K562 (cell line): ENCODE measurements around the gene PPP1R14C. TPM values are rescaled to one million over a fixed set of nuclear protein-coding genes. Genes with fewer than 3 reads are reported as not detected.
A peak's percentile ranks its signal among the peaks of the same experiment; 100 is the strongest.

ENCODE experiments used
- CC2D1A ChIP-seq: fragments of 450-650 bp; IDR thresholded peaks from 2 replicates; pipeline ENCODE4 v1.6.1; 2017; ENCODE audit warnings: mild to moderate bottlenecking
- CREB1 ChIP-seq, 2 experiments: sonication (generic) in 1 of 2; formaldehyde crosslinking in 1 of 2; IDR thresholded peaks; 2 replicates each; pipeline versions ENCODE4 v1.6.1 to v1.8.0; 2012 to 2022; ENCODE audit warnings: inconsistent platforms in 1 of 2, mild to moderate bottlenecking in 1 of 2, missing genetic modification reagents in 1 of 2, moderate library complexity in 1 of 2
- CREB3L1 ChIP-seq: fragments of 450-650 bp; IDR thresholded peaks from 2 replicates; pipeline ENCODE4 v1.6.1; 2014; ENCODE audit warnings: low read depth, mild to moderate bottlenecking, moderate library complexity, borderline replicate concordance
- ELK3 ChIP-seq: fragments of 450-650 bp; formaldehyde crosslinking; IDR thresholded peaks from 2 replicates; pipeline ENCODE4 v1.4.0; 2020; ENCODE audit warnings: mild to moderate bottlenecking
- FIP1L1 ChIP-seq: fragments of 200-400 bp; formaldehyde crosslinking; IDR thresholded peaks from 2 replicates; pipeline ENCODE4 v1.6.1; 2018; ENCODE audit warnings: mild to moderate bottlenecking, low read depth, low read length; ENCODE audit not compliant: poor library complexity, severe bottlenecking
- IRF1 ChIP-seq: sonication (generic); formaldehyde crosslinking; IDR thresholded peaks from 2 replicates; pipeline ENCODE4 v1.8.0; 2022; ENCODE audit warnings: missing genetic modification reagents, mild to moderate bottlenecking, borderline replicate concordance
- NEUROD1 ChIP-seq: fragments of 150-350 bp; IDR thresholded peaks from 2 replicates; pipeline ENCODE4 v1.6.1; 2014; ENCODE audit warnings: borderline replicate concordance, low read length, low read depth; ENCODE audit not compliant: partially characterized antibody
- NFYB ChIP-seq: IDR thresholded peaks from 2 replicates; pipeline ENCODE4 v1.6.1; 2011; ENCODE audit warnings: mild to moderate bottlenecking, moderate library complexity; ENCODE audit not compliant: insufficient read length; ENCODE audit errors: extremely low read depth
- PHB ChIP-seq: fragments of 250-450 bp; sonication (Bioruptor Pico); IDR thresholded peaks from 2 replicates; pipeline ENCODE4 v1.5.0; 2021
- PHF8 ChIP-seq: fragments of 200-600 bp; sonication (generic); IDR thresholded peaks from 2 replicates; pipeline ENCODE4 v1.6.1; 2012; ENCODE audit warnings: mixed run types, mild to moderate bottlenecking, inconsistent platforms, low read length, moderate library complexity, borderline replicate concordance
- TCF7L2 ChIP-seq: fragments of 150-350 bp; IDR thresholded peaks from 2 replicates; pipeline ENCODE4 v1.6.1; 2016; ENCODE audit warnings: low read depth, mild to moderate bottlenecking, low read length, moderate library complexity
- U2AF1 ChIP-seq: fragments of 200-400 bp; formaldehyde crosslinking; optimal IDR thresholded peaks from 2 replicates; pipeline ENCODE3; 2017; ENCODE audit warnings: mild to moderate bottlenecking, low read depth, low read length, moderate library complexity
- ZBTB17 ChIP-seq: fragments of 450-650 bp; formaldehyde crosslinking; IDR thresholded peaks from 2 replicates; pipeline ENCODE4 v1.4.0; 2020; ENCODE audit warnings: mild to moderate bottlenecking
- ZNF224 ChIP-seq: sonication (generic); formaldehyde crosslinking; IDR thresholded peaks from 2 replicates; pipeline ENCODE4 v1.8.0; 2022; ENCODE audit warnings: mild to moderate bottlenecking, missing genetic modification reagents
- ZNF263 ChIP-seq: sonication (generic); formaldehyde crosslinking; IDR thresholded peaks from 2 replicates; pipeline ENCODE4 v1.8.0; 2022; ENCODE audit warnings: mild to moderate bottlenecking, missing genetic modification reagents, borderline replicate concordance
- polyA plus RNA-seq, 8 experiments: library from polyadenylated mRNA; depleted of rRNA in 4 of 8; stranded (reverse) in 5 of 8; unstranded in 3 of 8; fragments of >200 nt; fragmentation: Nextera tagmentation in 2 of 8; fragmentation: Illumina TruSeq in 1 of 8; extraction: Ambion mirVana in 2 of 8; extraction: Trizol in 1 of 8; gene quantifications; 2 replicates each; pipeline versions ENCODE4 v1.2.1 to v1.2.3, GENCODE V29; 2011 to 2014; ENCODE audit warnings: inconsistent platforms in 1 of 8, missing spikeins in 1 of 8
- total RNA-seq, 7 experiments: library from RNA; depleted of rRNA in 6 of 7; stranded (reverse); fragments of >200 nt in 6 of 7; fragmentation: Illumina TruSeq in 2 of 7; extraction: Trizol in 2 of 7; gene quantifications; 2 replicates each; pipeline versions ENCODE4 v1.2.1 to v1.2.3, GENCODE V29; 2011 to 2021; ENCODE audit warnings: low replicate concordance in 1 of 7
- TF ChIP-seq, protein P1 (sequence below): sonication (generic); formaldehyde crosslinking; IDR thresholded peaks from 2 replicates; pipeline ENCODE4 v1.8.1; 2023; ENCODE audit warnings: mild to moderate bottlenecking, missing genetic modification reagents
- TF ChIP-seq, protein P2 (sequence below): sonication (generic); formaldehyde crosslinking; IDR thresholded peaks from 2 replicates; pipeline ENCODE4 v1.8.0; 2022; ENCODE audit warnings: missing genetic modification reagents, mild to moderate bottlenecking, moderate library complexity, borderline replicate concordance
- TF ChIP-seq, protein P3 (sequence below): fragments of 200-800 bp; sonication (Bioruptor generic); IDR thresholded peaks from 2 replicates; pipeline ENCODE4 v1.6.1; 2017; ENCODE audit warnings: missing genetic modification characterization, missing compliant biosample characterization

PPP1R14C gene
- total and polyA plus RNA-seq, 9 of the 15 experiments (the other 6 are each of a cell fraction or from before 2014, with no cell fraction given), result 4.5 to 16.6 (median 11.9) TPM

- TF ChIP-seq CREB3L1, result peak; percentile 99
- TF ChIP-seq ZNF224 (CRISPR knock-in tag), result no peak
- TF ChIP-seq, protein P1, sequence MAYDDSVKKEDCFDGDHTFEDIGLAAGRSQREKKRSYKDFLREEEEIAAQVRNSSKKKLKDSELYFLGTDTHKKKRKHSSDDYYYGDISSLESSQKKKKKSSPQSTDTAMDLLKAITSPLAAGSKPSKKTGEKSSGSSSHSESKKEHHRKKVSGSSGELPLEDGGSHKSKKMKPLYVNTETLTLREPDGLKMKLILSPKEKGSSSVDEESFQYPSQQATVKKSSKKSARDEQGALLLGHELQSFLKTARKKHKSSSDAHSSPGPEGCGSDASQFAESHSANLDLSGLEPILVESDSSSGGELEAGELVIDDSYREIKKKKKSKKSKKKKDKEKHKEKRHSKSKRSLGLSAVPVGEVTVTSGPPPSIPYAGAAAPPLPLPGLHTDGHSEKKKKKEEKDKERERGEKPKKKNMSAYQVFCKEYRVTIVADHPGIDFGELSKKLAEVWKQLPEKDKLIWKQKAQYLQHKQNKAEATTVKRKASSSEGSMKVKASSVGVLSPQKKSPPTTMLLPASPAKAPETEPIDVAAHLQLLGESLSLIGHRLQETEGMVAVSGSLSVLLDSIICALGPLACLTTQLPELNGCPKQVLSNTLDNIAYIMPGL (CRISPR knock-in tag), result no peak
- TF ChIP-seq IRF1 (CRISPR knock-in tag), result no peak
- TF ChIP-seq CREB1 (IDR thresholded peaks at IDR 0.05), result peak; percentile 82
- peak; percentile 77; the same call in 1 of the 2 replicates for TF ChIP-seq CREB1 (CRISPR knock-in tag; IDR thresholded peaks at IDR 0.05)
- TF ChIP-seq NEUROD1, result peak; percentile 65
- no peak for TF ChIP-seq U2AF1
- no peak for TF ChIP-seq FIP1L1
- no peak for TF ChIP-seq PHB
- no peak for TF ChIP-seq NFYB
- TF ChIP-seq ZBTB17, result no peak
- no peak for TF ChIP-seq TCF7L2
- TF ChIP-seq ELK3 (CRISPR knock-in tag), result no peak
- TF ChIP-seq, protein P2, sequence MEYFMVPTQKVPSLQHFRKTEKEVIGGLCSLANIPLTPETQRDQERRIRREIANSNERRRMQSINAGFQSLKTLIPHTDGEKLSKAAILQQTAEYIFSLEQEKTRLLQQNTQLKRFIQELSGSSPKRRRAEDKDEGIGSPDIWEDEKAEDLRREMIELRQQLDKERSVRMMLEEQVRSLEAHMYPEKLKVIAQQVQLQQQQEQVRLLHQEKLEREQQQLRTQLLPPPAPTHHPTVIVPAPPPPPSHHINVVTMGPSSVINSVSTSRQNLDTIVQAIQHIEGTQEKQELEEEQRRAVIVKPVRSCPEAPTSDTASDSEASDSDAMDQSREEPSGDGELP (CRISPR knock-in tag), result peak; percentile 68; the same call in 1 of the 2 replicates
- TF ChIP-seq, protein P3, sequence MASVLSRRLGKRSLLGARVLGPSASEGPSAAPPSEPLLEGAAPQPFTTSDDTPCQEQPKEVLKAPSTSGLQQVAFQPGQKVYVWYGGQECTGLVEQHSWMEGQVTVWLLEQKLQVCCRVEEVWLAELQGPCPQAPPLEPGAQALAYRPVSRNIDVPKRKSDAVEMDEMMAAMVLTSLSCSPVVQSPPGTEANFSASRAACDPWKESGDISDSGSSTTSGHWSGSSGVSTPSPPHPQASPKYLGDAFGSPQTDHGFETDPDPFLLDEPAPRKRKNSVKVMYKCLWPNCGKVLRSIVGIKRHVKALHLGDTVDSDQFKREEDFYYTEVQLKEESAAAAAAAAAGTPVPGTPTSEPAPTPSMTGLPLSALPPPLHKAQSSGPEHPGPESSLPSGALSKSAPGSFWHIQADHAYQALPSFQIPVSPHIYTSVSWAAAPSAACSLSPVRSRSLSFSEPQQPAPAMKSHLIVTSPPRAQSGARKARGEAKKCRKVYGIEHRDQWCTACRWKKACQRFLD (CRISPR knock-in tag), result peak; percentile 63; the same call in 1 of the 2 replicates
- TF ChIP-seq PHF8, result no peak; the same call in 1 of the 2 replicates
- peak; percentile 84 for TF ChIP-seq CC2D1A
- TF ChIP-seq ZNF263 (CRISPR knock-in tag), result peak; percentile 36; the same call in 1 of the 2 replicates
Observed at GRCh38 chr6:150150821-150151646, 8.2 kb downstream of the PPP1R14C start (continued).
